Activated gamma-delta T cell (primary cell): Measurements from ENCODE around the gene NELFA.

Experiments
- DNase-seq: peaks from one replicate; lab custom pipeline; 2025; lab: John Stamatoyannopoulos, UW
- total RNA-seq, 2 donors: gene quantifications; one replicate each; lab custom pipeline; 2026; lab: John Stamatoyannopoulos, UW

The NELFA gene
- total RNA-seq = 33.3 to 36.3 reads per million in 2 donors

DNA sequence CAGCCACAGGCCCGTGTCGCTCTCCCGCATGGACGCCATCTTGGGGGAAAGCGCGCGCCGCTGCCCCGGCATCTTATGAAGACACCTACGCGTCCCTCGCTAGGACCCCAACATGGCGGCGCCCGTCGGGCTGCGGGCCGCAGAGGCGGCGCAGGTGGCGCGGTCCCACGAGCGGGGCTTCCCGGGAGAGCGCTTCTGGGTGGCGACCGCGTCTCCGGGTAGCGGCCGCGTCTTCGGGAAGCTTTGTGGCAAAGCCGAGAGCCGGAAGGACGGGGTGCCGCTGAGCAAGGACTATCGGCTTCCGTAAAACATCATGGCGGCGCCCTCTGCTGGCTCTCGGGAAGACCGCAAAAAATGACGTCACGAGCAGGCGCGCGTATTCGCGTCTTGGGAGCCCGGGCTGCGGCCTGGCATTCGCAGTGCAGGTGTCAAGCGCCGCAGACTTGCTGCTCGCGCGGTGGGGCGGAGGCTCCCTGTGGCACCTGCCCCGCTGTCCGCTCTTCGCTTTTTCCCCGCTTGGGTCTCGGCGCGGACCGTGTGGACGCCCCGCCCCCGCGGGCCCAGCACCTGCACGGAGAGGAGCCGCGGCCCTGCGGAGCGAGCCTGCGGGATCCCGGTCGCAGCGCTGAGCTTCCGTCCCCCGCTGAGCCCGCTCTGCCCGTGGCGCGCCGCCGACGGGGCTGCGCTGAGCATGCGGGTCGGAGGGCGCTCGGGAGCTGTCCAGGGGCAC is at the start of gene NELFA:
NELFA (minus strand) TSS at position 54 of the 730 bp plus-strand sequence; CDS start at position 39, 15 bp downstream.
- DNase-seq = peak; percentile 83

DNA sequence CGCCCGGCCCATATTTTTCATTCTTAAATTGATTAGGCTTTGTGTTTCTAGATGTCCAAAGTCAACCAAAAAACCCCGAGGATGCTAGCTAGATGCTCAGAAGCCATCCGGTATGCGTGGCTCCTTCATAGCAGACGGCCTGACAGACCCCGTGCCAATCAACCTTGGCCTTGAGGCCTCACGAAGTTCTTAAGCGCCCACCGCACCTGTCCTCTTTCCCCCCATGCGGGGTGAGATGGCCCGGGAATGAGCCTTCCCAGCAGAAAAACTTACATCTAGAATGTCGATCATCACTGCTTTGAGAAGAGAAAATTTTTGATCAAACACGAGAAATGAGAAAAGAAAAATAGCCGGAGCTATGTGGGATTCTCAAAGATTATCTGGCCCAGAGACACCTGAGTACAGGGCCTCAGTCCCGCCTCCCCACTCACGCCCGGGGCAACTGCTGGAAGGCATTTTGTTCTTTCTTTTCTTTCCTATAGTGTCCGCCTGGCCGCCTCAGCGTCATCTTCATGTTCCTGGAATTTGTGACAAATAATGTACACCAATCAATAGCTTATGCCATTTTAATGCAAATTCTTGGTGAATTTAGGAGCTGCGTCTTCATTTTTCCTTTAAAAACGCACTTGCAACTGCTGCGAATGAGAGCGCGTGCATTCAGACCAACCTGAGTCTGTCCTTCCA is 48.8 kb upstream of the NELFA start:
- DNase-seq = no peak

DNA sequence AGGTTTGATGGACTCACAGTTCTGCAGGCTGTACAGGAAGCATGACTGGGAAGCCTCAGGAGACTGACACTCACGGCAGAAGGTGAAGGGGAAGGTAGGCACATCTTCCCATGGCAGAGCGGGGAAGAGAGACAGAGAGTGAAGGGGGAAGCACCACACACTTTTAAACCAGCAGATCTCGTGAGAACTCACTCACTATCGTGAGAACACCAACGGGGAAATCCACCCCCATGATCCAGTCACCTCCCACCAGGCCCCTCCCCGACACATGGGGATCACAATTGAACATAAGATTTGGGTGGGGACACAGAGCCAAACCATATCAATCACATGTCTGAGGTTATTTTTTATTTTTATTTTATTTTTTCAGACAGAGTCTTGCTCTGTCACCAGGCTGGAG is 45.4 kb upstream of the NELFA start:
- DNase-seq = no peak

DNA sequence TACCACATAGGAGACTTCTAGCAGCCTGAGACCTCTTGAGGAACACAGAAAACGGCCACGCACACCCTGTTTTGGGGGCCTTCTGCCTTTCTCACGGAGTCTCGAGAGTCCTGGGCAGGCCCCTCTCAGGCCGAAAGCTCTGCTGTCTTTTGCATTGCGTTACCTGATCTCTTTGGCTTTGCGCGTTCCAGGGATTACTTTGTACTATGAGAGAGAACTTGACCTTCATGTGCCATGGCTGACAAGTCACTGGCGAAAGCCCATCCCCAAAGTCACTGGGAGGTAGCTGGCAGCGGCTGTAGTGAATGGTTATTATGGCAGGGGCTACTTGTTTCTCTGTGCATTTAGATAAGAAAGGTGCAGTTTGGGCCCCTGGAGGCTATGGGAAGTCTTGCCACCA is 42.3 kb upstream of the NELFA start:
- no peak for DNase-seq

- DNase-seq = no peak
These were observed 41.0 kb upstream of the NELFA start for GRCh38 chr4:2049811-2050210.

DNA sequence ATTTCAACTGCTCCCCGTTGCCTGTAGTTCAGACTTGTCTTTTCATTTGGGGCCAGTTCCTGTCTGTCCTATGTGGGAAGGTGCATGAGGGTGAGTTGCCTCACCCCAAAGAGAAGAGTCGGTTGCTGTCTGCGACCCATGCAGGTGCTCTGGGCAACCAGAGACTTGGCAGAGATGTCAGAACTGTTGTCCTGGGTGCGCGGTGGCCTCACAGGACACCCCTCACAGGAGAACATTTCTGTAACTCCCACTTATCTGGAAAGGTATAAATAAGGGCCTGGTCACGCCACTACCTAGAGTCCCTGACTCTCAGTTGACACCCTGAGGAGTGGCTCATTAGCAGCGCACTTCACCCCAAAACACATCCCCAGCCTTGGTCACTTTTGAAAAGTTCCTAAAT is 40.6 kb upstream of the NELFA start:
- DNase-seq = no peak

GRCh38 chr4:2048831-2049230 is 40.1 kb upstream of the NELFA start:
- no peak for DNase-seq

DNA sequence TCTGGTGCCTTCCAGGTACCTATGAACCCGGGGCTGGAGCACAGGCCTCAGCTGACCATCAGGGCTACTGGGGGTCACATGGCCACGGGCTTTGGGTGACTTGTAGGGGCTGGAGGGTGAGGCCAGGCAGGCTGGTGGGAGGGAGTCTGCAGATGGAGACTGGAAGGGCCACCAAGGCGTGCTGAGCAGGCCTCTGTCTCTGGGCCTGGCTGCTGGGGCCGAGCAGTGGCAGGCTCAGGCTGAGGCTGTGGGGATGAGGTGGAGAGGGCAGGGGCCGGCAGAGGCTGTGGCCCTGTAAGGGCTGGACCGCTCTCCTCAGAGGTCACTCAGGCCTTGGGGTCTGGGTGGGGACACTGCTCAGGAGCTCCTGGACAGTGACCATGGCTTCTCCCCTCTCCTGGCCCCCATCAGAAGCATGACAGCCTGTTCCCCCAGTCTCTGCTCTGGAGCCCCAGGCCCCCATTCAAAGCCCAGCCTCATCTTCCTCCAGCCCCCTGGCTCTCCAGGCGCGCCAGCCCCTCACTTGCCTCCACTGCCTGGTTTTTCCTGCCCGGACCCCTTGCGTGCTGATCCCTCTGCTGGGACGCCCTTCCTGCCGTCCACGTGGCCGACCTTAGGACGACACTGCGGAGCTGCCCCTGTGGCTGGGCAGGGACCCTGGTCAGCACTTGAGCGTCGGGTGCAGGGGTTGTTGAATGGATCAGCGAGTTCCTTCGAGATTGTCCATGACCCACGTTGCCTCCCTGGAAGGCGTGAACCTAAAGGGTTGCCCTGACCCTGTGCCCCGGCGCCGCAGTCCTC is 39.2 kb upstream of the NELFA start:
- DNase-seq = no peak

GRCh38 chr4:2047031-2047660 is 38.4 kb upstream of the NELFA start:
- no peak for DNase-seq

DNA sequence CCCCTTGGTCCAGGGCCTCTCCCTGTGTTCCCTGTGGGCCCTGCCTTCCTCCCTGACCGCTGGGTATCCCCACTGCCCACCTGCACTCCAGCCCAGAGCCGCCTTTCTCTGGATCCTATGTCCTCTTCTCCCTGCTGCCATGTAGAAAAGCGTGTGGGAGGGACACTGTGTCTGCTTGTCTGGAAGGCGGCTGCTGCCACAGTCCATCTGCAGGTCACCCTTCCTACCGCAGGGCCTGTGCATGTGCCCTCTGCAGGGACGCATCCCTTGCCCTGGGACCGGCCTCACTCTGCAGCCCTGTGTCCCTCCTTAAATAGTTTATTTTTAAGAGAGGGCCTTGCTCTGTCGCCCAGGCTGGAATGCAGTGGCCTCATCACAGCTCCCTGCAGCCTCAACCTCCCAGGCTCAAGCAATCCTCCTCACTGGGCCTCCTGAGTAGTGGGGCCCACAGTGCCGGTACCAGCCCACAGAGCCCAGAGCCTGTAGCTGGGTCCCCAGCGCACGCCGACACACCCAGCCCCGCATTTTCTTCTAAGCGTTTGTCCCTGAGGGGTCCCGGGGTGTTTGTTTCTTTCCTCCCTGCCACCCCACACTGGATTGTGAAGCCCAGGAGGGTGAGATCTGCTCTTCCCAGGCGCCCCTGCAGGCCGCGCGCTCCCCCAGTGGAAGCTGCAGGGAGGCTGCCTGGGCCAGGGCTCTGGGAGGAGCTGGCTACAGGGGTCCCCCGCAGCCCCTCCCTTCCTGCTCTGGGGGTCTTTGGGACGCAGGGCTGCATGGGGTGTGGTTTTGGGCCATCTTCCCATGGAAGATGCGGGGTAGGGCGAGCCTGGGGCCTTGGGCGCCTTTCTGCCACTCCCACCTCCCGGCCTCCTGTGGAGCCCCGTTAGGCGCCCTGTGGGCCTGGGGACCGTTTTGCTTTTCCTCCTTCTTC is 37.5 kb upstream of the NELFA start:
- no peak for DNase-seq

- DNase-seq = no peak
These were observed 36.8 kb upstream of the NELFA start for GRCh38 chr4:2045518-2045951.

DNA sequence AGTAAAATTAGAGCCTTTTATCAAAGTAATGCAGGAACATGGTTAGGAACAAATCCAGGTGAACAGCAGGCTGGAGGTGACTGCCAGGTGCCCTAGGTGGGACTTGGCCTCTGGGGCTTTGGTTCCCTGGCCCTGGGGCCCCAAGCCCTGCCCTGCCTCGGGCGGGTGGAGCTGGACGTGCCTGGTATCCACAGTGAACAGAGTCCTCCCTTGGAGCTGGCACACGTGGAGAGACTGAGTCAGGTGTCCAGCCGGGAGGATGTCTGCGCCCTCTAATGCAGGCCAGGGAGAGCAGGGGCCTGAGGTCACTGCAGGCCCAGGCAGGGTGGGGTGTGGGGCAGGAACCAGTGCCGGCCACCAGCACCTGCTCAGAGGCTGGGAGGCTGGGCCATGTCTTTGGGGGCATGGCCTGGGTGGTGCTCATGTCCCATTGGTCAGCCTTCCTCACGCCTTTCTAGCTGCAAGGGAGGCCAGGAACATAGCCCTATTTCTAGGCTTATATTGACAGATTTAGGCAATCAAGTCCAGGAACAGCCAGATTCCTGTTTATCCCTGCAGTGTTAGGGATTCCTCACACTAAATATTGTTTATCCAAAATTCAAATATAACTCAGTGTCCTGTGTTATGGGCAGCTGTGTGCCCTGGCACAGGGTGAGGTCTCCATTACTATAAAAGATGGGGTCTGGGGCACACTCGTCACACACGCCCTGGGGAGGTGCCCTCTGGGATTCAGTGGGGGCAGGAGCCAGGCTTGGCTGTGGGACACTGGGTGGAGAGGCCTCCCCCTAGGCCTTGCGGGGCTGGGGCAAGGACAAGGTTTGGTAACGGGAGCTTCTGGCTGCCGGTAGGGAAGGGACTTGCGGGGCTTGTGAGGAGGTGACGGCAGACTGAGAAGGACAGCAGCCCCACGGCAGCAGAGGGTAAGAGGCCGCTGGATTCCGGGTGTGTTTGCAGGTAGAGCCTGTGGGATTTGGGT is 36.1 kb upstream of the NELFA start:
- DNase-seq = no peak

- DNase-seq = no peak
These were observed 35.3 kb upstream of the NELFA start for GRCh38 chr4:2044119-2044485.

GRCh38 chr4:2043396-2044118 is 34.8 kb upstream of the NELFA start:
- DNase-seq = no peak

GRCh38 chr4:2042947-2043395 is 34.2 kb upstream of the NELFA start:
- DNase-seq = no peak

DNA sequence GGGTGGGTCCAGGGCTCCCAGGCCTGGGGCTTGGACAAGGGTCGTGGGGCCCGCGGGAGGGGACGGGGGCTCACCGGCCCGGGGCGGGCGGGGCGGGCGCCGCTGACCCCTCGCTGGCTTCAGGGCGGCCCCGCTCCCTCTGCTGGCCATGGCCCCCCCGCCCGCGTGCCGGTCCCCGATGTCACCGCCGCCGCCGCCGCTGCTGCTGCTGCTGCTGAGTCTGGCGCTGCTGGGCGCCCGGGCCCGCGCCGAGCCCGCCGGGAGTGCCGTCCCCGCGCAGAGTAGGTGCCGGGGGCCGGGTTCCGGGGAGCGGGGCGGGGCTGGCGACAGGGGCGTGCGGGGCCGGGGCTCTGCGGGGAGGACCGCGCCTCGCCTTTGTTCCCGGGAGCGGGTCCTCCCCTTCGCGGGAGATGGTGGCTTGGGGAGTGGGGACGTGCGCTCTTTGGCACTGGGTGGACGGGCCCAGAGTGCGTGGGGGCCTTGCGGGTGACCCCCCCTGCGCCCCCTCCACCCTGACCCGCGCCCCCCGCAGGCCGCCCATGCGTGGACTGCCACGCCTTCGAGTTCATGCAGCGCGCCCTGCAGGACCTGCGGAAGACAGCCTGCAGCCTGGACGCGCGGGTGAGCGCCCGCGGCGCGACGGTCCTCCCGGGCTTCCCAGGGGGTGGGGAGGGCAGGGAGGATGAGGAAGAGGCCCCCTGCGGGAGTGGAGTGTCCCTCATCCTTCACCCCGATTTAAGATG is 33.6 kb upstream of the NELFA start:
- peak; percentile 27 for DNase-seq

- peak; percentile 62 for DNase-seq
These were observed 32.7 kb upstream of the NELFA start for GRCh38 chr4:2041239-2042130.
